Measurements from ENCODE around the gene TBP.

DNA sequence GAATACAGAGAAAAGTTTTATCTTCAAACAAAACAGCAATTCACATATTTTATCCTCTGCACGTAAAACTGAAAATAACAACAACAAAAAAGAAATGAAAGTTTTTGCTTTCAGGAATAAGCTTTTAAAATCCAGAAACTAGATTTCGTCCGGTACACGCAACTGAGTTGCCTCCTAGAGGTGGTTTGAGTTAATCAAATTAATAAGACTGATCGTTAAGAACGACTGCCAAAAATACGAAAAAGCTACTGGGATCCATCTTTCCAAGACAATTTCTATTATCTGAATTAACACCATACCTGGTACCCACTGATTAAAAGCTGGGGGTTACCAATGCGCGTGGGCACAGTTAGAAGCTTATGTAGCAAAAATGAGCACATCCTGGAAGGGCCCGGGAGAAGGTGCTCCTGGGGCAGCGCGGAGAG, 29.6 kb downstream of the TBP start:
- TF ChIP-seq EHF (CRISPR knock-in tag; IDR thresholded peaks at IDR 0.05) = no peak
- TF ChIP-seq CTCF (IDR thresholded peaks at IDR 0.05) = no peak
- TF ChIP-seq, protein P1, sequence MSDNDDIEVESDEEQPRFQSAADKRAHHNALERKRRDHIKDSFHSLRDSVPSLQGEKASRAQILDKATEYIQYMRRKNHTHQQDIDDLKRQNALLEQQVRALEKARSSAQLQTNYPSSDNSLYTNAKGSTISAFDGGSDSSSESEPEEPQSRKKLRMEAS (IDR thresholded peaks at IDR 0.05) = no peak
- no peak for TF ChIP-seq POLR2A (IDR thresholded peaks at IDR 0.05; ENCODE audit: low read length)
- no peak for TF ChIP-seq CHD4 (IDR thresholded peaks at IDR 0.05; ENCODE audit: borderline replicate concordance)
- TF ChIP-seq ZC3H11A (IDR thresholded peaks at IDR 0.05) = no peak
- no peak for TF ChIP-seq EP300 (IDR thresholded peaks at IDR 0.05)
- TF ChIP-seq POLR2AphosphoS2 (conservative IDR thresholded peaks at IDR 0.05; ENCODE audit: low read length) = no peak
- TF ChIP-seq ZSCAN20 (CRISPR knock-in tag; IDR thresholded peaks at IDR 0.05) = no peak
- no peak for TF ChIP-seq RNF2 (IDR thresholded peaks at IDR 0.05; ENCODE audit: borderline replicate concordance, low read depth)
- TF ChIP-seq NR3C1 (IDR thresholded peaks at IDR 0.05) = no peak
- TF ChIP-seq, protein P2, sequence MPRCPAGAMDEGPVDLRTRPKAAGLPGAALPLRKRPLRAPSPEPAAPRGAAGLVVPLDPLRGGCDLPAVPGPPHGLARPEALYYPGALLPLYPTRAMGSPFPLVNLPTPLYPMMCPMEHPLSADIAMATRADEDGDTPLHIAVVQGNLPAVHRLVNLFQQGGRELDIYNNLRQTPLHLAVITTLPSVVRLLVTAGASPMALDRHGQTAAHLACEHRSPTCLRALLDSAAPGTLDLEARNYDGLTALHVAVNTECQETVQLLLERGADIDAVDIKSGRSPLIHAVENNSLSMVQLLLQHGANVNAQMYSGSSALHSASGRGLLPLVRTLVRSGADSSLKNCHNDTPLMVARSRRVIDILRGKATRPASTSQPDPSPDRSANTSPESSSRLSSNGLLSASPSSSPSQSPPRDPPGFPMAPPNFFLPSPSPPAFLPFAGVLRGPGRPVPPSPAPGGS (IDR thresholded peaks at IDR 0.05) = no peak
